ENCODE data around the gene PARD3.
"Not testable (repeated sequence)": the region's sequence is repeated elsewhere in the genome, so short reads cannot be mapped to it uniquely, and the experiment has no call there.

PARD3 gene

GRCh38 chr10:34815185-34816084 is at the start of gene PARD3:
PARD3 (minus strand) TSS chr10:34815296; CDS start chr10:34814995, 301 bp downstream.
- DNase-seq, result peak; percentile 50

GRCh38 chr10:34864149-34865067 is 49.3 kb upstream of the PARD3 start:
- no peak for DNase-seq

- no peak for DNase-seq
Observed at GRCh38 chr10:34862892-34863291, 47.8 kb upstream of the PARD3 start.

- DNase-seq, result no peak
Observed at GRCh38 chr10:34861293-34862021, 46.4 kb upstream of the PARD3 start.

- no peak for DNase-seq
Observed at GRCh38 chr10:34859170-34859569, 44.1 kb upstream of the PARD3 start.

GRCh38 chr10:34858003-34858402 is 42.9 kb upstream of the PARD3 start:
- DNase-seq, result no peak

- DNase-seq, result no peak
Observed at GRCh38 chr10:34854147-34854601, 39.1 kb upstream of the PARD3 start.

- no peak for DNase-seq
Observed at GRCh38 chr10:34853357-34853756, 38.3 kb upstream of the PARD3 start.

- DNase-seq, result no peak
Observed at GRCh38 chr10:34850558-34850957, 35.5 kb upstream of the PARD3 start.

GRCh38 chr10:34850036-34850435 is 34.9 kb upstream of the PARD3 start:
- no peak for DNase-seq

GRCh38 chr10:34845070-34845469 is 30.0 kb upstream of the PARD3 start:
- DNase-seq, result no peak

GRCh38 chr10:34844448-34844847 is 29.4 kb upstream of the PARD3 start:
- DNase-seq, result no peak

- DNase-seq, result not testable (repeated sequence)
Observed at GRCh38 chr10:34843470-34843869, 28.4 kb upstream of the PARD3 start.

- DNase-seq, result no peak
Observed at GRCh38 chr10:34838366-34838900, 23.3 kb upstream of the PARD3 start.

GRCh38 chr10:34835908-34836508 is 20.9 kb upstream of the PARD3 start:
- DNase-seq, result no peak

GRCh38 chr10:34834274-34834673 is 19.2 kb upstream of the PARD3 start:
- no peak for DNase-seq

GRCh38 chr10:34830217-34830822 is 15.2 kb upstream of the PARD3 start:
- no peak for DNase-seq

- no peak for DNase-seq
Observed at GRCh38 chr10:34826857-34827766, 12.0 kb upstream of the PARD3 start.

GRCh38 chr10:34826221-34826620 is 11.1 kb upstream of the PARD3 start:
- DNase-seq, result no peak

- DNase-seq, result no peak
Observed at GRCh38 chr10:34825414-34825813, 10.3 kb upstream of the PARD3 start.

- no peak for DNase-seq
Observed at GRCh38 chr10:34824870-34825269, 9.8 kb upstream of the PARD3 start.
